Loucy (cell line): ENCODE data around the gene RANBP9.
A peak's percentile ranks its signal among the peaks of the same experiment; 100 is the strongest.

Experiments used
- H2AFZ ChIP-seq: fragments of 200-600 bp; sonication (generic); 2 replicates; pipeline ENCODE4 v1.6.0; 2016; ENCODE audit warnings: antibody characterized with exemption, mild to moderate bottlenecking, low read length, moderate library complexity
- H3F3A ChIP-seq: fragments of 200-600 bp; 2 replicates; pipeline ENCODE4 v1.6.0; 2016; ENCODE audit warnings: antibody characterized with exemption, low read depth, mild to moderate bottlenecking
- H3K27me3 ChIP-seq: fragments of 200-600 bp; sonication (generic); 2 replicates; pipeline ENCODE4 v1.6.1; 2014; ENCODE audit warnings: low read length, mild to moderate bottlenecking; ENCODE audit not compliant: insufficient read depth, poor library complexity, severe bottlenecking
- H3K36me3 ChIP-seq: fragments of 200-600 bp; sonication (generic); 2 replicates; pipeline ENCODE4 v1.6.1; 2016; ENCODE audit warnings: low read length; ENCODE audit not compliant: insufficient read depth
- H3K4me1 ChIP-seq: fragments of 200-600 bp; sonication (generic); 2 replicates; pipeline ENCODE4 v1.5.1; 2014; ENCODE audit warnings: low read length, mild to moderate bottlenecking; ENCODE audit not compliant: insufficient read depth, poor library complexity, severe bottlenecking
- H3K4me2 ChIP-seq: fragments of 200-600 bp; sonication (generic); 2 replicates; pipeline ENCODE4 v1.6.0; 2014; ENCODE audit warnings: antibody characterized with exemption, low read length, low read depth, mild to moderate bottlenecking; ENCODE audit not compliant: poor library complexity, severe bottlenecking
- H3K4me3 ChIP-seq: fragments of 200-600 bp; sonication (generic); 2 replicates; pipeline ENCODE4 v1.5.1; 2014; ENCODE audit warnings: low read length, mild to moderate bottlenecking, mixed read lengths; ENCODE audit not compliant: poor library complexity, severe bottlenecking
- H3K79me2 ChIP-seq: fragments of 200-600 bp; sonication (generic); 2 replicates; pipeline ENCODE4 v1.6.1; 2014; ENCODE audit warnings: low read length; ENCODE audit not compliant: insufficient read depth
- H3K9ac ChIP-seq: fragments of 200-600 bp; sonication (generic); 2 replicates; pipeline ENCODE4 v1.6.0; 2014; ENCODE audit warnings: mild to moderate bottlenecking, low read depth, low read length, moderate library complexity; ENCODE audit not compliant: poor library complexity, severe bottlenecking
- H3K9me2 ChIP-seq: fragments of 200-600 bp; sonication (generic); replicated peaks from 2 replicates; pipeline ENCODE4 v1.6.1; 2016; ENCODE audit warnings: low read depth, low read length, mixed read lengths
- H3K9me3 ChIP-seq: fragments of 200-600 bp; sonication (generic); 2 replicates; pipeline ENCODE4 v1.6.1; 2014; ENCODE audit warnings: mild to moderate bottlenecking, antibody characterized with exemption, low read length, low read depth; ENCODE audit not compliant: insufficient read depth
- H4K20me1 ChIP-seq: fragments of 200-600 bp; sonication (generic); 2 replicates; pipeline ENCODE4 v1.6.0; 2014; ENCODE audit warnings: antibody characterized with exemption, low read length, mild to moderate bottlenecking; ENCODE audit not compliant: insufficient read depth, poor library complexity, severe bottlenecking
- EZH2phosphoT487 ChIP-seq: fragments of 200-600 bp; IDR thresholded peaks from 2 replicates; pipeline ENCODE4 v1.6.1; 2018; ENCODE audit warnings: antibody characterized with exemption, mild to moderate bottlenecking, moderate library complexity, borderline replicate concordance
- TF ChIP-seq, protein P1 (sequence below): fragments of 200-600 bp; sonication (generic); conservative IDR thresholded peaks from 2 replicates; pipeline ENCODE4 v1.5.1; 2014; ENCODE audit warnings: mild to moderate bottlenecking, antibody characterized with exemption, low read length

The RANBP9 gene

DNA sequence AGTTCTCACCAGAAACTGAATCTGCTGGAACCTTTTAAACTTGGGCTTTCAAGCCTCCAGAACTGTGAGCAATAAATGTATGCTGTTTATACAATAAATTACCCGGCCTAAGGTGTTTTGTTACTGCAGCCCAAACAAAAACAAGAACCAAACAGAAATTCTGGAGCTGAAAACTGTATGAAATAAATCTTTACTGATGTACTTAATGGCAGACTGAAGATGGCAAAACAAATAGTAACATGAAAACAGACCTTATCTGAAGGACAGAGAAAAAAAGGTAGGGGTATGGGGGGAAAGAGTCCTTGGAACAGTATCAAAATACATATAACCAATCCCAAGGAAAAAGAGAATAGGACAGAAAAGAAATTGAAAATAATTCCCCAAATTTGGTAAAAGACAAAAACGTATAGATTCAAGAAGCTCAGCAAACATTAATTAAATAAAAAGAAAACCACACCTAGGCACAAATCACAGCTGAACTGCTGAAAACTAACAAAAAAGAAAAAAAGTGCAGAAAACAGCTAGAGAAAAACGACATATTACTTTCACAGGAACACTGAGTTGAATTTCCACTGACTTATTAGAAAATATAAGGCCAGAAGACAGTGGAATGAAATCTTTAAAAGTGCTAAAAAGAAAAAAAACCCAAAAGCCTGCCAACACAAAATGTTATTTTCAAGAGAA, 48.8 kb downstream of the RANBP9 start:
- Histone ChIP-seq H4K20me1 (peaks cover 88% of the 10 kb centered on the region), H3K27me3 (no peaks in the 10 kb centered on the region), H3K9ac (no peak overlapping the region), H3K4me1 (peaks cover 50% of the 10 kb centered on the region), H3K4me2 (peak overlapping the region; percentile 1), H2AFZ (no peak overlapping the region), H3K9me3 (no peaks in the 10 kb centered on the region), H3K36me3 (no peaks in the 10 kb centered on the region; the same call in 1 of the 2 replicates), H3K4me3 (no peak overlapping the region), H3K79me2 (peaks cover 96% of the 10 kb centered on the region), H3K9me2 (no peaks in the 10 kb centered on the region), H3F3A (0 out of 2 replicates have a peak, but pooled peaks cover 2% of the 10 kb centered on the region)
- TF ChIP-seq, protein P1, sequence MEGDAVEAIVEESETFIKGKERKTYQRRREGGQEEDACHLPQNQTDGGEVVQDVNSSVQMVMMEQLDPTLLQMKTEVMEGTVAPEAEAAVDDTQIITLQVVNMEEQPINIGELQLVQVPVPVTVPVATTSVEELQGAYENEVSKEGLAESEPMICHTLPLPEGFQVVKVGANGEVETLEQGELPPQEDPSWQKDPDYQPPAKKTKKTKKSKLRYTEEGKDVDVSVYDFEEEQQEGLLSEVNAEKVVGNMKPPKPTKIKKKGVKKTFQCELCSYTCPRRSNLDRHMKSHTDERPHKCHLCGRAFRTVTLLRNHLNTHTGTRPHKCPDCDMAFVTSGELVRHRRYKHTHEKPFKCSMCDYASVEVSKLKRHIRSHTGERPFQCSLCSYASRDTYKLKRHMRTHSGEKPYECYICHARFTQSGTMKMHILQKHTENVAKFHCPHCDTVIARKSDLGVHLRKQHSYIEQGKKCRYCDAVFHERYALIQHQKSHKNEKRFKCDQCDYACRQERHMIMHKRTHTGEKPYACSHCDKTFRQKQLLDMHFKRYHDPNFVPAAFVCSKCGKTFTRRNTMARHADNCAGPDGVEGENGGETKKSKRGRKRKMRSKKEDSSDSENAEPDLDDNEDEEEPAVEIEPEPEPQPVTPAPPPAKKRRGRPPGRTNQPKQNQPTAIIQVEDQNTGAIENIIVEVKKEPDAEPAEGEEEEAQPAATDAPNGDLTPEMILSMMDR: no peak
- no peak for TF ChIP-seq EZH2phosphoT487

DNA sequence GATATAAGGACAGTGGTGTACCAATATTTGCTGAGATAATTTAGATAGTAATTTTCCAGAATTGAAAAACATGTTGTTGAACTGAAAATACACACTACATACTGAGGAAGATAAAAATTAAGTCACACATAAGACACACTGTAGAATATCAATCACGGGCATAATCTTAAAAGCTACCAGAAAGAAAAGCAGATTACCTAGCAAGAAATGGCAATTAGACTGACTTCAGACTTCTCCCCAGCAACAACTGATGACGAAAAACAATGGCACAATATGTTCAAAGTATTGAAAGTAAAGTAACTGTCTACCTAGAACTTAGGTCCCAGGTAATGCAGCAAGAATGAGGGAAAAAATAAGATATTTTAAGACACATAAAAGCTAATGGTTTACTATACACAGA, 50.0 kb downstream of the RANBP9 start:
- TF ChIP-seq, protein P1: no peak
- TF ChIP-seq EZH2phosphoT487: no peak
- H3K4me1 ChIP-seq: peaks cover 40% of the 10 kb centered on the region
- H3F3A ChIP-seq: 0 out of 2 replicates have a peak, but pooled peaks cover 2% of the 10 kb centered on the region
- no peaks in the 10 kb centered on the region for H3K9me3 ChIP-seq
- peaks cover 96% of the 10 kb centered on the region for H3K79me2 ChIP-seq
- peaks cover 81% of the 10 kb centered on the region for H4K20me1 ChIP-seq
- no peak overlapping the region for H2AFZ ChIP-seq
- no peak overlapping the region for H3K4me2 ChIP-seq
- peaks cover 5% of the 10 kb centered on the region for H3K36me3 ChIP-seq
- no peaks in the 10 kb centered on the region for H3K9me2 ChIP-seq
- H3K27me3 ChIP-seq: no peaks in the 10 kb centered on the region
- no peak overlapping the region for H3K4me3 ChIP-seq
- H3K9ac ChIP-seq: no peak overlapping the region

DNA sequence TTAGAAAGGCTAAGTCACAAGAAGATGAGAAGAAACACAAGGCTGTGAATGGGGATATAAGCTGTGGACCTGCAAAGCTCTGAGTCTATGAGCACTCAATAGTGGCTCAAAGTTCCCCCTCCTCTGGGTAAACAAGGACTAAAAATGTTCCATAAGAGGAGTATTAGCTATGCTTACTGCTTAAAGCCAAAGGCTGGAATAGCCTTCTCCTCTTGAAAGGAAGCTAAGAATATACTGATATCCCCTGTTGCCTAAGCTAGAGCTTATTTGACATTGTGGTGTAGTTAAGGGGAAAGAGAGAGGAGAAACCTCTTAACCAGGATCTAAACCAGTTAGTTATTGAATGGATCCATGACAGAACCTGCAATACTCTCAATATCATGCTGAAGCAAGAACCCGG, 50.7 kb downstream of the RANBP9 start:
- H3K9ac ChIP-seq: no peak overlapping the region
- no peak overlapping the region for H3K4me3 ChIP-seq
- H3K9me3 ChIP-seq: no peaks in the 10 kb centered on the region
- no peak overlapping the region for H3K4me2 ChIP-seq
- no peaks in the 10 kb centered on the region for H3K27me3 ChIP-seq
- TF ChIP-seq, protein P1: no peak
- TF ChIP-seq EZH2phosphoT487: no peak
- H3K36me3 ChIP-seq: peaks cover 10% of the 10 kb centered on the region
- H3F3A ChIP-seq: no peaks in the 10 kb centered on the region
- no peaks in the 10 kb centered on the region for H3K9me2 ChIP-seq
- H2AFZ ChIP-seq: no peak overlapping the region
- peaks cover 95% of the 10 kb centered on the region for H3K79me2 ChIP-seq
- H3K4me1 ChIP-seq: peaks cover 33% of the 10 kb centered on the region
- peaks cover 75% of the 10 kb centered on the region for H4K20me1 ChIP-seq
